Activated T-helper 1 cell treated with anti-CD3 and anti-CD28 coated beads, Interleukin-2, amount 50 U/mL, for 16 hours (primary cell): ENCODE measurements around the gene KASH5.

ENCODE experiments used
- DNase-seq, 2 donors: peaks; one replicate each; pipeline ENCODE4 v3.0.0-alpha.2; 2020; ENCODE audit warnings: low read depth in 1 of 2, low spot score in 1 of 2

Gene KASH5

GRCh38 chr19:49420227-49420626, 32.2 kb downstream of the KASH5 start:
- no peak for DNase-seq

- DNase-seq: no peak
Measured at GRCh38 chr19:49421039-49421877, 33.2 kb downstream of the KASH5 start.

GRCh38 chr19:49421878-49422202, 33.8 kb downstream of the KASH5 start:
- no peak for DNase-seq

GRCh38 chr19:49422407-49423070, 34.5 kb downstream of the KASH5 start:
- no peak for DNase-seq

GRCh38 chr19:49423071-49423984, 35.3 kb downstream of the KASH5 start, which contains the start of gene PTH2:
Gene PTH2, minus strand, starts transcription at chr19:49423441. Its CDS starts 102 bp downstream, at chr19:49423339.
- no peak for DNase-seq

- DNase-seq: no peak
Measured at GRCh38 chr19:49423985-49424303, 35.9 kb downstream of the KASH5 start.

- DNase-seq: no peak
Measured at GRCh38 chr19:49425178-49425577, 37.1 kb downstream of the KASH5 start, which contains the start of gene GFY. Gene GFY, plus strand, starts transcription at chr19:49425388. Its CDS starts 1,043 bp downstream, at chr19:49426431.

- no peak for DNase-seq
Measured at GRCh38 chr19:49425922-49426592, 38.0 kb downstream of the KASH5 start.

- no peak for DNase-seq
Measured at GRCh38 chr19:49427339-49427738, 39.3 kb downstream of the KASH5 start.

GRCh38 chr19:49427855-49428546, 40.0 kb downstream of the KASH5 start:
- no peak for DNase-seq

GRCh38 chr19:49428547-49429451, 40.8 kb downstream of the KASH5 start:
- DNase-seq: no peak

GRCh38 chr19:49430172-49430677, 42.2 kb downstream of the KASH5 start:
- DNase-seq: no peak

GRCh38 chr19:49430678-49431329, 42.8 kb downstream of the KASH5 start:
- no peak for DNase-seq

- DNase-seq: no peak
Measured at GRCh38 chr19:49431330-49431749, 43.3 kb downstream of the KASH5 start.

- no peak for DNase-seq
Measured at GRCh38 chr19:49432141-49433073, 44.4 kb downstream of the KASH5 start.

- DNase-seq: no peak
Measured at GRCh38 chr19:49433240-49433901, 45.3 kb downstream of the KASH5 start.
